ENCODE results near the gene TTC31. TPM values are rescaled to one million over a fixed set of nuclear protein-coding genes. Genes with fewer than 3 reads are reported as not detected.
"Not testable (repeated sequence)": the region's sequence is repeated elsewhere in the genome, so short reads cannot be mapped to it uniquely, and the experiment has no call there.

Gene TTC31
- total RNA-seq, 1 donor from 2014 or later, result 7.3 TPM

DNA sequence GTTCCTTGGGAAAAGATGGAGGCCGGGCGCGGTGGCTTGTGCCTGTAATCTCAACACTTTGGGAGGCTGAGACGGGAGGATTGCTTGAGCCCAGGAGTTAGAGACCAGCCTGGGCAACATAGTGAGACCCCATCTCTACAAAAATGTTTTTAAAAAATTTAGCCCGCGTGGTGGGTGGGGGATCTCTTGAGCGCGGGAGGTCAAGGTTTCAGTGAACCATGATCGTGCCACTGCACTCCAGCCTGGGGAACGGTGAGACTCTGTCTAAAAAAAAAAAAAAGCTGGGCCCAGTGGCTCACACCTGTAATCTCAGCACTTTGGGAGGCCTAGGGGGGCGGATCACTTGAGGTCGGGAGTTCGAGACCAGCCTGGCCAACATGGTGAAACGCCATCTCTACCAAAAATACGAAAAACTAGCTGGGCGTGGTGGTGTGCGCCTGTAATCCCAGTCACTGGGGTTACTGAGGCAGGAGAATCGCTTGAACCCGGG is 839 bp downstream of the TTC31 start:
- DNase-seq (ENCODE audit: low read depth, low spot score), result not testable (repeated sequence)

DNA sequence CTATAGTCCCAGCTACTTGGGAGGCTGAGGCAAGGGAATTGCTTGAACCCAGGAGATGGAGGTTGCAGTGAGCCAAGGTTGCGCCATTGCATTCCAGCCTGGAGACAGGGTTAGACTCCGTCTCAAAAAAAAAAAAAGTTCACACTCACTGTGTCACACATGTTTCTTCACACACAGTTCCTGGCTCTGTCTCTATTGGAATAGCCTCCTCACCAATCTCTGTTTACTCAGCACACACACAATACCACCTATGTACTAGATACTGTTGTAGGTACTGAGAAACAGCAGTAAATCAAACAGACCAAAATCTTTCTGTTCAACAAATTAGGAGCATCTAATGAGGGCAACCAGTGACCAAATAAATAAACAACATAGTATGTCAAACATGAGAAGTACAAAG is 3.3 kb downstream of the TTC31 start:
- no peak for DNase-seq (ENCODE audit: low read depth, low spot score)

DNA sequence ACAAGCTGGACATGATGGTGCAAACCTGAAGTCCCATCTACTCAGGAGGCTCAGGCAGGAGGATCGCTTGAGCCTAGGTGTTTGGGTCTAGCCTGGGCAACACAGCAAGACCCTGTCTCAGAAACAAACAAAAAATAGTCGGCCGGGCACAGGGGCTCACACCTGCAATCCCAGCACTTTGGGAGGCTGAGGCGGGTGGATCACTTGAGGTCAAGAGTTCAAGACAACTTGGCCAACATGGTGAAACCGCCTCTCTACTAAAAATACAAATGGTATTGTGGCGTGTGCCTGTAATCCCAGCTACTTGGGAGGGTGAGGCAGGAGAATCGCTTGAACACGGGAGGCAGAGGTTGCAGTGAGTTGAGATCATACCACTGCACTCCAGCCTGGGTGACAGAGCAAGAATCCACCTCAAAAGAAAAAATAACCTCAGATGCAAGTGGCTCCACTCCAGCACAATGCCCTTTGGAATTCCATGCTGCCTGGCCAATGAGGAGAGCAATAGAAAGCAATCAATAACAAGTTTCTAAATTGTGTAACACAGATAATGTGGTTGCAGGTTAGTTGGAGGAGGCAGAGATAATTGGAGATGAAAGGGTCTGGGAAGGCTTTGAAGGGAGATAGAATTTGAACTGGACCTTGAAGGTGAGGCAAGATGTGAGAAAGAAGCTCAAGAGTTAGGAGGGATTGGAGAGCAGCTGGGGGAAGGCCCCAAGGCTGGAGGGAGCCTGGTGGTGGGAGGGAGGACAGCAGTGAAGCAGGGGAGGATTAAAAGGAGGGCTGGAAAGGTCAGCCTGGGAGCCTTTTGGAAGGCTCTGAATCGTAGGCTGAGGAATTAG is 6.0 kb downstream of the TTC31 start:
- DNase-seq (ENCODE audit: low read depth, low spot score), result no peak

DNA sequence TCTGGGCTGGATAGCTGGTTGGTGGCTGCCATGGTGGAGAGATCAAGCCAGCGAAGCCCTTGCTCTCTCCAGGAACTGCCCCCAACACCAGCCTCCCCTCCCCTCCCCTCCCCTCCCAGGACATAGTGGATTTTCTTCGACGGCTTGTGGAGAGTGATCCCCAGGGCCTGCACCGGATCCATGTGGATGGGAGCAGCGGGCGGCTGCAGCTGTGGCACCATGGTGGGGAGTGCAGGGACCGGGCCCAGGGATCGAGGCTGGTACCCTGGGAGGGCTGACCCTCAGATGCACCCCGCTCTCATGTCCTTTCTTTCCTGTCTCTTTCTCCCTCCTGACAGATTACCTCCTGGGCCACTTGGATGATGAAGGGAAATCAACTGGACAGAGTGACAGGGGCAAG is 7.0 kb downstream of the TTC31 start:
- no peak for DNase-seq (ENCODE audit: low read depth, low spot score)

GRCh38 chr2:74491648-74492544 is 9.0 kb downstream of the TTC31 start:
- no peak for DNase-seq (ENCODE audit: low read depth, low spot score)

DNA sequence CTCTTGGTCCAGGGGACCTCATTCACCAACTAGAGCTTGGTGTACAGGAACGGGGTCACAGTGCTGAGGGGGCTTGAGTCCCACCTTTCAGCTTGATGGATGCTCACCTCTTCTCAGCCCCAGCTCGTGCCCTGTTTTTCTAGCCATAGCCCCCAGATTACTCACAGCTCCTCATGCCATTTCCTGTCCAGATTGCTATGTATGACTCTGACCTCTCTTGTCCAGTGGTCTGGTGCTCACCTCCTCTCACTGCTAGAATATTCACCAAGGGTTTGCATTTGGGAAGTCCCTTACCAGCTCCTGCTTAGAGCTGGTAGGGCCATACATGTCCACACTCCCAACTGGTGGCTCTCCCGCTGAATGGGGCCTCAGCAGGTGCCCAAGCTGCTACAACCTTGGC is 10.7 kb downstream of the TTC31 start:
- DNase-seq (ENCODE audit: low read depth, low spot score), result no peak

DNA sequence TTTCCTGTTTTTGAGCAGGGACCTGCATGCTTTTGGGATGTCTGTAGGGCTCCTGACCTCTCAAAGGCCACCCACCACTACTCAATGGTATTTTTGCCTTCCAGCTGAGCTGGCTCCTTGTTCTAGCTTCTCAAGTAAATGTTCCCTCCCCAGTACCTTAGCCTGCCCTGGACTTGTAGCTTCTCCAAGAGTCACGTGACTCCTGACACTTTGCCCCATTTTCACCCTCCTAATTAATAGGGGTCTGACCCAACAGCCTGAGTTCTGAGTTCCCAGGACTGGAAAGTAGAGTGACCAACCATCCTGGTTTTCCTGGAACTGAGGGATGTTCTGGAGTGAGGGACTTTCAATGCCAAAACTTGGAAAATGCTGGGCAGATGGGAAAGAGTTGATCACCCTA is 12.6 kb downstream of the TTC31 start:
- no peak for DNase-seq (ENCODE audit: low read depth, low spot score)

DNA sequence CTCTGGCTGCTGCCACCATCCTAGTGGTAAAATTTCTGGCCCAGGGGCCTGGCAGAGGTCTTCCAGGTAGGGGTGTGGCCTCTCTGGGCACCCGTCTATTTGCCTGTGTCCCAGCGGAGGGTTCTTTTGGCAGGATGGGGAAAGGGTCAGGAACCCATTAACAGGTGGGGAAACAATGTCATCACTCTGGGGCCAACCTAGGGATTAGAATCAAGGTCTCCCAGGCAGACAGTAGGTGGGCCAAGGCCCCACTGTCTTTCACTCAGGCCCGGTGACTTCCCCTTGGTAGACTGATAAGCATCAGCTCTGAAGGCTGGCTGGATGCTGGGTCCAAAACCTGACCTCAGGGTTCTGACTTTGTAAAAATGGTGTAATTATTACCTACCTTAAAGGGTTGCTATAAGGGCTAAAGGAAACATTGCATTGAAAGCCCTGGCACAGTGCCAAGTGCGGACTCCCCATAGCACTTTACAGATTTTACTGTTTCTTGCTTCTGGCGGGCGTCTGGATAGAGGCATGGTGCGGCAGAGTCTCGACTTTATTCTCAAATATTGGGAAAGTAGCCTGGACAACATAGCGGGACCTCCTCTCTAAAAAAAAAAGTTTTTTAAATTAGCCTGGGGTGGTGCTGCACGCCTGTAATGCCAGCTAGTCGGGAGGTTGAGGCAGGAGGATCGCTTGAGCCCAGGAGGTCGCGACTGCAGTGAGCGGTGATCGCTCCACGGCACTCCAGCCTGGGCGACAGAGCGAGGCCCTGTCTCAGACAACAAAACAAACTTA is 14.3 kb downstream of the TTC31 start:
- no peak for DNase-seq (ENCODE audit: low read depth, low spot score)

GRCh38 chr2:74497777-74498499 is 15.1 kb downstream of the TTC31 start:
- no peak for DNase-seq (ENCODE audit: low read depth, low spot score)

- no peak for DNase-seq (ENCODE audit: low read depth, low spot score)
Observed at GRCh38 chr2:74498500-74499266, 15.8 kb downstream of the TTC31 start.

GRCh38 chr2:74499267-74499939 is 16.5 kb downstream of the TTC31 start, which contains the start of gene LBX2:
TSS of gene LBX2 (minus strand) at chr2:74499603. CDS start at chr2:74499537, 66 bp downstream.
- DNase-seq (ENCODE audit: low read depth, low spot score), result no peak

- DNase-seq (ENCODE audit: low read depth, low spot score), result no peak
Observed at GRCh38 chr2:74499940-74500577, 17.2 kb downstream of the TTC31 start.

DNA sequence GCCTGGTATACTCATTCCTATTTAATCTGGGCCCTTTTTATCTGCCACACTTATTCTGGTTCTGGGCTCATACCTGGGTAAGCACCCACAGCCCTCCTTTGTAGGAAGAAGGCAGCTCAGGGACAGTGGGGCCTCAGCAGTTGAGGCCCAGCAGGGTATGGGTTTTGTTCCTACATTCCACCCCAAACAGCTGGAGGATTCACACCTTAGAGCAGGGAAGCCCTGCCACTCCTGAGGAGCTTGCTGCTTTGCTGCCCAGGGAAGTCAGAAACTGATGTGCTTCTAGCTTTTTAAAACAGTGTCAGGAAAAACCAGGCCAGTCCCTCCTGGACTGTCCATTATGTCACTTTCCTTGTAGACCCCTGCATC is 17.7 kb downstream of the TTC31 start:
- DNase-seq (ENCODE audit: low read depth, low spot score), result no peak

DNA sequence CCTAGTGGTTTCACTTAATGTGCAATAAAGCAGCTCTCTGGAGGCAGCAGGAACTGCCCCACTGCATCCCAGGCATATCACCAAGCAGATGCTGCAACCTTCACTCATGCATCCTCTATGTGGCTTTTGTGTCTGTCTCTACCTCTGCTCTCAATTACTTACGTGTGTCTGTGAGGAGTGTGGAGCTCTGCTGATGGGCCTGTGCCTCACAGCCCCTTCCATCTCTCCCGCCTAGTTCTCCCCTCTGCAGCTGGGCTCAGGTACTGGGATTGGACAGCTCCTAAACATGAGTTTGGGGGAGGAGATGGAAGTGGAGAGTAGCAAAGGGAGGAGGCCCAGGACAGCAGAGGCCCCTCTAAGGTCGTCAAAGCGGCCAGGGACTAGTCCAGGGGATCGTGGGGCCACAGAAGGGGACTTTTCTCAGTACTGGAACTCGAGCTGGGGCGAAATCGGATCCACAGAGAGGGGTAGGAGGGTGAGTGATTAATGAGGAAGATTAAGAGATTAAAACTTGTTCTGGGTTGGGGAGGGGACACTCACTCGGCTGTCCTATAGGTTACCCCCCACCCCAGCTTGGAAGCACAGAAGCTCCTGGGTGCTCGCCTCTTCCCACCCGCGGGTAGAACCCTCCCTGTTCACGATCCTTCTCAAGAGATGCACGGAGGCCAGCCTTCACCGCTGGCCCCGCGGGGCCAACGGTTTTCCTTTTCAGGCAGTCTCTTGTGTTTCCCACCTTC is 18.6 kb downstream of the TTC31 start:
- no peak for DNase-seq (ENCODE audit: low read depth, low spot score)

DNA sequence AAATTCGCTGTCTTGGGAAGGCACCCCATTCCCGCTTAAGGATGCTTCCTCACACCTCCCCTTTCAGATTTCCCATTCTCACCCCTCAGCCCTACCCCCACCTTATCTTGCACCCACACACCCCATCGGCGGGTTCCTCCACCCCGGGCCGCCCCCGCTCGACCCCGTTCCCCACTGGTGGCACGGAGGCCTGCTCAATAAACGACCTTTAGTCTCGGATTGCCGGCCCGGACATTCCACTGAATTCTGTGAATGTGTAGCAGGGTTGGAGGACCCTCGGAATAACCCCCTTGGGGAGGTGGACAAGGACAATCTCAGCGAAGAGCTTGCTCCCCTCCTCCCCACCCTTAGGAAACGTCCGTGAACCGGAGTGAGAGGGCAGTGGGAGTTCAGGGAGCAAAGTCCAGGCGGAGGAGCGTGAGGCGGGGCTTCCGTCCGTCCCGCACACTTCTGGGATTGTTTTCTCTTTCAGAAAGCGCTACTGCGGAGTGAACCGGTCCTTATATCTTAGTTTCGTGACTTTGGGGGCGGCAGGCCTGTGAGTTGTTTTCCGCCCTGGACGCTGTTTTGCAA is 19.4 kb downstream of the TTC31 start:
- no peak for DNase-seq (ENCODE audit: low read depth, low spot score)

GRCh38 chr2:74502720-74503505 is 20.0 kb downstream of the TTC31 start:
- DNase-seq (ENCODE audit: low read depth, low spot score), result peak; percentile 47
